Measurements from ENCODE around the gene NUDT16L1.

GRCh38 chr16:4683255-4684057 lies 9.9 kb upstream of the NUDT16L1 start:
- TF ChIP-seq CTCF (IDR thresholded peaks at IDR 0.05) (no peak), ZNF138 (CRISPR knock-in tag; conservative IDR thresholded peaks at IDR 0.05) (no peak), ETV6 (CRISPR knock-in tag; IDR thresholded peaks at IDR 0.05) (no peak), FOXJ3 (CRISPR knock-in tag; IDR thresholded peaks at IDR 0.05; ENCODE audit: borderline replicate concordance) (no peak), NR3C1 (CRISPR knock-in tag; conservative IDR thresholded peaks at IDR 0.05; ENCODE audit: low read depth) (no peak), MAX (CRISPR knock-in tag; IDR thresholded peaks at IDR 0.05) (no peak), SMAD4 (CRISPR knock-in tag; IDR thresholded peaks at IDR 0.05) (no peak), ZNF281 (CRISPR knock-in tag; IDR thresholded peaks at IDR 0.05) (no peak), ATF3 (CRISPR knock-in tag; conservative IDR thresholded peaks at IDR 0.05) (no peak)
